ENCODE data around the gene ARMC10.
"Not testable (repeated sequence)": the region's sequence is repeated elsewhere in the genome, so short reads cannot be mapped to it uniquely, and the experiment has no call there.

Gene ARMC10

DNA sequence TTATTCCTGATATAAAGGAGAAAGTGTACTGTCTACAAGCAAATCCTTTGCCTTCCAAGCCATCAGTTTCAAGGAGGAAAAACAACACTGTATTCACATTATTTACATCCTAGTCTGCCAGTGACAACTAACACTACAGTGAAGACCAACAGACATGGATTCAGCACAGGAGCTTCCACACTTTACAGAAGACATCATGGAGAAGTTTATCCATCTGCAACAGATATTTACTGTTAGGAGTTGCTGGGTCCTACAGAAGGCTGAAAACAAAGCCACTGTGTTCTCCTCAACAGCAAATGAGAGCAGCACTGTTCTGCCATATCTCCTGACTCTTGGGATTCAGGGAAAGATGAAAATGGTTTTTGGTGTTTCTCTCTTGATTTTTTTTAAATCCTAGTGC lies 42.1 kb downstream of the ARMC10 start:
- in situ Hi-C loops (cut with MboI; ENCODE audit: low pct_unique_long_range_greater_than_20kb, low sequenced_read_pairs): no loop called here
- DNase-seq: no peak

DNA sequence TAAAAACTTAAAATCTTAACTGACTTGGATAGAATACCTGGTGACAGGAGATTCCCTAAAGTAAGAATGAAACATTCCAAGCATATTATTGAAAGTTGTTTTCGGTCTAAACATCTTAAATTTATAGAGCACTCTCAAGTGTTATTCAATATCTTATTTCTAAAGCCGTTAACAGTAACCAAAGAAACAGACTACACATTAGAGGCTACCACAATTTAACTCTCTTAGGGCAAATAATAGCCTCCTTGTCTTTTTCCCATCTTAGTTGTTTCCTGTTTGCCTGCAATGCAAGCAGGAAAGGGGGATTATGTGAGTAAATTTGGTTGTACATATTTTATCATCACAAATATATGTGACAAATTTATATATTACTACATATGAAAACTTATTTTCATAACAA lies 42.5 kb downstream of the ARMC10 start:
- DNase-seq: no peak
- in situ Hi-C loops (cut with MboI; ENCODE audit: low pct_unique_long_range_greater_than_20kb, low sequenced_read_pairs): no loop called here

- DNase-seq: no peak
- in situ Hi-C loops (cut with MboI; ENCODE audit: low pct_unique_long_range_greater_than_20kb, low sequenced_read_pairs): no loop called here
Measured at GRCh38 chr7:103119791-103120291, 44.9 kb downstream of the ARMC10 start.

GRCh38 chr7:103120362-103120761 lies 45.4 kb downstream of the ARMC10 start:
- DNase-seq: no peak
- in situ Hi-C loops (cut with MboI; ENCODE audit: low pct_unique_long_range_greater_than_20kb, low sequenced_read_pairs): no loop called here

DNA sequence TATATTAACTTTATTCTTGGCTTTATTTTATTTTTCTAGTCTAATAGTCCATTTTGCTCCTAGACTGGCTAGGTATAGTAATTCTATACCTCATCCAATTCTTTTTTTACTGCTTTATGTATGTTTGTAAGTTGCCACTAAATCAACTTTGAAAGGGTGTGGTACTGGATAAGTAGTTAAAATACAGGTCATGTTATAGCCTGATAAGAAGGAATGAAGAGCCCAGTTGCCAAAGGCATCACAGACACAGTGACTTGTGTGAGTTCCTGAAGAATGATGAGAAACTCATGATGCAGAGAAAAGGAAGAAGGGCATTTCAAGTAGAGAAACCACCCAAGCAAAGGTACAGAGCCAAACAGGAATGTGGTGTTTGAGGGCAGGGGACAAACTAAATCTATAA lies 46.7 kb downstream of the ARMC10 start:
- no peak for DNase-seq
- in situ Hi-C loops (cut with MboI; ENCODE audit: low pct_unique_long_range_greater_than_20kb, low sequenced_read_pairs): no loop called here

DNA sequence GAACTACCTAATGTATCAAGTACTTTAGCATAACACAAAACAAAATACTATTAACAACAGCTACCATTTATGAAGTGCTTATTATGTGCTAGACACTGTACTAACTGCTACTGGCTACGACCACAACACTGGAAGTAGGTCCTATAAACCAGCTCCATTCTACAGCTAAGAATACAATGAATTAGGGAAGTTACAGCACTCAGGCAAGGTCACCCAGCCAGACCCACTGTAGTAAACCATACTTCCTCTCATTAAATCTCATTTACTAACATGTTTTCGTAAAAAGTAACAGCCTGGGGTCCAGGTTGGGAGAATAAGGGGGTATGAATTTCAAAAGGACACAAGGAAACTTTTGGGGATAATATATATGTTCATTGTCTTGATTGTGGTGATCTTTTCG lies 48.6 kb downstream of the ARMC10 start:
- in situ Hi-C loops (cut with MboI; ENCODE audit: low pct_unique_long_range_greater_than_20kb, low sequenced_read_pairs): no loop called here

GRCh38 chr7:103124429-103124979 lies 49.6 kb downstream of the ARMC10 start:
- in situ Hi-C loops (cut with MboI; ENCODE audit: low pct_unique_long_range_greater_than_20kb, low sequenced_read_pairs): no loop called here
- no peak for DNase-seq

More for the DNA sequence above, 48.6 kb downstream of the ARMC10 start:
- DNase-seq: peak; percentile 56

DNA sequence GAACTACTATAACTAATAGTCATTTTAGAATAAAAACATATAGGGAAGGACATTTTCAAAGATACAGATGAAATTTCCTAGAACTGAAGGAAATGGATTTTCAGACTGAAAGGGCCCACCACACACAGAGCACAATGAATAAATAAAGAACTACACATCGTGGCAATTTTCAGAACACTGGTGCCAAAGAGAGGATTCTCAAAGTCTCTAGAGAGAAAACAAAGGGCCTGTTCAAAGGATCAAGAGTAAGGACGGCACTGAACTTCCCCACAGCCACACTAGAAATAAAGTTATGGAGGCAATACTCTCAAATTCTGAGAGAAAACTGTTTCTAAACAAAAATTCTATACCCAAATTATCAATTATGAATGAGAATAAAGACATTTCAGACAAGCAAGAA lies 52.1 kb downstream of the ARMC10 start:
- in situ Hi-C loops (cut with MboI; ENCODE audit: low pct_unique_long_range_greater_than_20kb, low sequenced_read_pairs): no loop called here
- DNase-seq: no peak

DNA sequence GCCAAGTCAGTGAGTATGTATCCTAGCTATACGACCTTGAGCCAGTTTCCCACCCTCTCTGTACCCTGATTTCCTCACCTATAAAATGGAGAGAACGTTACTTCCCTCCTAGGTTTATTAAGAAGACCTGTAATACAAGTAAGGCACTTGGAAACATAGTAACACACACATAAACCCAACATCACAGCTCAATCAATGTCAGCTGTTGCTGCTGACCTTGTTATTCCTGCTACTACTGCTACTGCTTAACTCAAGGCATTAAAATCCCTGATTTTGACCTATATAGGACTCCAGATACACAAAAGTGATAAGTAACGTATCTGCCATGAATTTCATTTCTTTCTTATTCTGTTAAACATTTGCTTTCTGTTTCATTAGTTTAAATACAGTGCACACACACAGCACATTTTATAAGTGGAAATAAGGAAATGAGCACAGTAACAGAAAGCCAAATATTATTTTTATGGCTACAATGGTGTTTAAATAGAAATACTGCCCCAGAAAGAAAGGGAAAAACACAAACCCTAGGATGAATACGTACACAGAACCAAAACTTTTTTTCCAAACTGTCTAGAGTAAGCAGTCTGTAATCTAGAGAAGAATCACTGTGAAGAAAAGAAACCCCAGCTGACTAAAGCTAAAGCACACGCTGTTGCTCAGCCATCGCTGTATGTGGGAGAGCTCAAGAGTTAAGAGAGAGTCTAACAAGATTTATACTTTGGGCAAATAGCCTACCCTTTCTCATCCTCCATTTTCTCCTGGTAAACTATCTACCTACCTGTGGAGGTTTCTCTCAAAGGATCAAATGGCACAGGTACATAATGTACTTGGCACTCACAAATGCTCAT lies 55.0 kb downstream of the ARMC10 start:
- in situ Hi-C loops (cut with MboI; ENCODE audit: low pct_unique_long_range_greater_than_20kb, low sequenced_read_pairs): no loop called here
- DNase-seq: no peak

- in situ Hi-C loops (cut with MboI; ENCODE audit: low pct_unique_long_range_greater_than_20kb, low sequenced_read_pairs): no loop called here
- DNase-seq: no peak
Measured at GRCh38 chr7:103130901-103131624, 56.1 kb downstream of the ARMC10 start.

DNA sequence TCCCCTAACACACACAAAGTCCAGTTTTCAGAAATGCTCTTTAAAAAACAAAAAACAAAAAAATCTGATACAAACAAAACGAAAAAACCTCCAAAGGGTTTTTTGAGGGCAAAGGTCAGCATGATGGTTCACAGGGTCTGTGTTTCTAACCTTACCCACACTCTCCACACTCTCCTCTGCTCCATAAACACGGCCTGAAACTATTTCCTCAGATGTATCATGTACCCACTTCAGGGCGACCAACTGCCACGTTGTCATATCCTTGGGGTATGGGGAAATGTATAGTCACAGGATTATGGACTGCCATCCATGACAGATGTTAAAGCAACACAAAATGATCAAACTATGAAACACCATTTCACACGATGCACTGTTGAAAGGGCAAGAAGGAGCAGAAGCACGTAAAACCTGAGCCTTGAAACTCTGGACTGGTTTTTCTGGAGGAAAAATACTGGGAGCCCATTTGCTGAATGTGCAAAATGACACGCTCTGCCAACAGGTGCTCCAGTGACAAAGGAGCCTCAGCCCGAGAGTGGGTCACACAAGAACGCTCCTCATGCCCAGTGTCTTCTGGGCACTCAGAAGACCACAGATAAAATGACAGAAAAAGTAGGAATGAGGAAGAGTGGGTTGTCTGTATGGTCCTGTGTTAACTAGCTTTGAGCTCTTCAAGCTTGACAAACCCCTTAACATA lies 58.2 kb downstream of the ARMC10 start:
- DNase-seq: no peak
- in situ Hi-C loops (cut with MboI; ENCODE audit: low pct_unique_long_range_greater_than_20kb, low sequenced_read_pairs): no loop called here

DNA sequence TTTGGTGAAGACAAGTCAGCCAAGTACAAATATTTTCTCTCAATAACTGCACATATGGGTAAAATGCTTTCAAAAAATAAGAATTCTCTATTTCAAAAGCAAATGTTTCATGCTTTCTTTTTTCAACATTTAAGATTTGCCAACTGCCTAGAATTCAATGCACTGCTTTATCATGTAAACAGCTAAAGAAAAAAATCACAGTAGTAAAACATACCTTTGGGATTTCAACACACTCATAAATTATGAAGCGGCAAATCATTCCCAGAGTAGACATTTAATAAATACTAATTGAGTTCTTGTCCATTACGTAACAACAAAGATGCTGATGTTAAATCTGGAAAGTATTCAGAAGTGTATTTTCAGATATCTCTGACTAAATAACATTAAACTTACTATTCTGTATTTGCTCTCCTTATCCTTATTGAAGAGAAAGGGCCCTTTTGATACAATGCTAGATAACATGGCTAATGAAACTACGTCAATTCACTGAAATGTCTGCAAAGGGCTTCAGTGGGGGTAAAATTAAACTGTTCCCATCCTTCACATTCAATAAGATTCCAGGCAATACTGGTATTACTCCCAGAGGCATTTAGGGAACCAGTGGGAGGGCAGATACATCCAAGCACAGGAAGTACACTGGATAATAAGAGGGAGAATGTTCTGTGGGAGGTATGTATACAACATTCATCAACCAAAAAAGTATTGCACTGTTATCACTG lies 60.1 kb downstream of the ARMC10 start:
- no peak for DNase-seq
- in situ Hi-C loops (cut with MboI; ENCODE audit: low pct_unique_long_range_greater_than_20kb, low sequenced_read_pairs): no loop called here

GRCh38 chr7:103140061-103140460 lies 65.1 kb downstream of the ARMC10 start:
- no peak for DNase-seq
- in situ Hi-C loops (cut with MboI; ENCODE audit: low pct_unique_long_range_greater_than_20kb, low sequenced_read_pairs): no loop called here

DNA sequence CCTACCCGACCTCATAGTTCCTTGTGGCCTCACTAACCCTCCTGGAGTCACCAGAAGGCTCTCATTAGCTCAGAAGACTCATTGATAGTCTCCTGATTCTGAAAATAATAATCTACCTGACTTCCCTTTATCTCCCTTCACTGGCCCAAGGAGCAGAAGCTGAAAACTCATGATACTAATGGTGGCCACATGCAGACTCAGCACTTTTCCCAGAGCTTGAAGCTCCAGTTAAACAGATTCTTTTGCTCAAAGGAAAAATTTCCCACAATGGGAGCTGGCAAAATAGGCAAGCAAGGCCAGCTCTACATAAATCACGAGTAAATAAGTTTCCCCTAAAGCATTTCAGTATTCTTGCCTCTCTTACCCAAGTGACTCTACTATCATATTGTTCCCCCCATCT lies 65.7 kb downstream of the ARMC10 start:
- in situ Hi-C loops (cut with MboI; ENCODE audit: low pct_unique_long_range_greater_than_20kb, low sequenced_read_pairs): no loop called here
- DNase-seq: no peak

DNA sequence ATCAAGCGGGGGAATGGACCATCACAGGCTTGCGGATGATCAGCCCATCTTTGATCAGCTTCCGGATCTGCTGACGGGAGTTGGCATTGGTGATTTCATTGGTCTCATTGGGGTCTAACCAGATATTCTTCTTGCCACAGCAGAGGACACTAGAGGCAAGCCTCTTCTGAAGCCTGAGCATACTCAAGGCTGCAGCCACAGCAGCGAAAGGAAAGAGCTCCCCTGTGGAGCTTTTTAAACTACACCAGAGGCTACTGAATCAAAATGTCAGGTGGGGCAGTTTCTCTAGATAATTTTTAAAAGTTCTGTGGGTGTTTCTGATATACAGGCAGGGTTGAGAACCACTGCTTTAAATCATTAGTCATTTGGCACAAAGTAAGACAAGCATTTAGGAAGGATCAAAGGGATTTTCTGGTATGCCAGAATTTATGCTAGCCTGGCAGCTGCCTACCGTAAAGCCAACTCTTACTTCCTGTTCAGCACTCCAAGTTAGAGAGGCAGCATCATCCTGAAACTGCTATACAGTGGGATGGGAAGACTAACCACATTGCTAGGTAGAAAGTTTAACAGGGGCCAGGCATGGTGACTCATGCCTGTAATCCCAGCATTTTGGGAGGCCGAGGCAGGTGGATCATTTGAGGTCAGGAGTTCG lies 66.9 kb downstream of the ARMC10 start:
- in situ Hi-C loops (cut with MboI; ENCODE audit: low pct_unique_long_range_greater_than_20kb, low sequenced_read_pairs): no loop called here
- no peak for DNase-seq

GRCh38 chr7:103142494-103142893 lies 67.6 kb downstream of the ARMC10 start:
- no peak for DNase-seq
- in situ Hi-C loops (cut with MboI; ENCODE audit: low pct_unique_long_range_greater_than_20kb, low sequenced_read_pairs): no loop called here

GRCh38 chr7:103143868-103144267 lies 68.9 kb downstream of the ARMC10 start:
- DNase-seq: no peak
- in situ Hi-C loops (cut with MboI; ENCODE audit: low pct_unique_long_range_greater_than_20kb, low sequenced_read_pairs): no loop called here

DNA sequence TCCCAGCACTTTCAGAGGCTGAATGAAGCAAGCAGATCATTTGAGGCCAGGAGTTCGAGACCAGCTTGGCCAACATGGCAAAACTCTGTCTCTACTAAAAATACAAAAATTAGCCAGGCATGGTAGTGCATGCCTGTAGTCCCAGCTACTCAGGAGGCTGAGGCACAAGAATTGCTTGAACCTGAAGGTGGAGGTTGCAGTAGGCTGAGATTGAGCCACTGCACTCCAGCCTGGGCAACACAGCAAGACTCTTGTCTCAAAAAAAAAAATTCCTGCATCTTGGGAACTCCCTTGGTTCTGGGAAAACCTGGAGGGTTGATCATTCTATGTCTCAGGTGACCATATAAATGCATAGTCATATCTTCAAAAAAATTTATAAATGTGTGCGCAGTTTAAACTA lies 69.8 kb downstream of the ARMC10 start:
- DNase-seq; in situ Hi-C loops (cut with MboI; ENCODE audit: low pct_unique_long_range_greater_than_20kb, low sequenced_read_pairs): not testable (repeated sequence)
